Gastrocnemius medialis (tissue), 4 donors: ENCODE results near the gene TNFRSF13B.
A peak's percentile ranks its signal among the peaks of the same experiment; 100 is the strongest.
"Not testable (repeated sequence)": the region's sequence is repeated elsewhere in the genome, so short reads cannot be mapped to it uniquely, and the experiment has no call there.

Experiments
- POLR2A ChIP-seq, 2 donors: fragments of 450-650 bp; IDR thresholded peaks; one replicate each; pipeline ENCODE4 v1.6.1; 2017; ENCODE audit warnings: antibody characterized with exemption in 2 of 2, mild to moderate bottlenecking in 2 of 2, moderate library complexity in 2 of 2
- TF ChIP-seq, protein P1 (sequence below), 5 experiments: fragments of 450-650 bp in 3 of 5; fragments of 200-600 bp in 2 of 5; sonication (generic) in 2 of 5; IDR thresholded peaks in 4 of 5; conservative IDR thresholded peaks in 1 of 5; 1 replicate in 4 of 5; 2 replicates in 1 of 5; pipeline ENCODE4 v1.5.1; 2016 to 2019; ENCODE audit warnings: antibody characterized with exemption in 5 of 5, mild to moderate bottlenecking in 3 of 5, moderate library complexity in 3 of 5

- TF ChIP-seq, protein P1, sequence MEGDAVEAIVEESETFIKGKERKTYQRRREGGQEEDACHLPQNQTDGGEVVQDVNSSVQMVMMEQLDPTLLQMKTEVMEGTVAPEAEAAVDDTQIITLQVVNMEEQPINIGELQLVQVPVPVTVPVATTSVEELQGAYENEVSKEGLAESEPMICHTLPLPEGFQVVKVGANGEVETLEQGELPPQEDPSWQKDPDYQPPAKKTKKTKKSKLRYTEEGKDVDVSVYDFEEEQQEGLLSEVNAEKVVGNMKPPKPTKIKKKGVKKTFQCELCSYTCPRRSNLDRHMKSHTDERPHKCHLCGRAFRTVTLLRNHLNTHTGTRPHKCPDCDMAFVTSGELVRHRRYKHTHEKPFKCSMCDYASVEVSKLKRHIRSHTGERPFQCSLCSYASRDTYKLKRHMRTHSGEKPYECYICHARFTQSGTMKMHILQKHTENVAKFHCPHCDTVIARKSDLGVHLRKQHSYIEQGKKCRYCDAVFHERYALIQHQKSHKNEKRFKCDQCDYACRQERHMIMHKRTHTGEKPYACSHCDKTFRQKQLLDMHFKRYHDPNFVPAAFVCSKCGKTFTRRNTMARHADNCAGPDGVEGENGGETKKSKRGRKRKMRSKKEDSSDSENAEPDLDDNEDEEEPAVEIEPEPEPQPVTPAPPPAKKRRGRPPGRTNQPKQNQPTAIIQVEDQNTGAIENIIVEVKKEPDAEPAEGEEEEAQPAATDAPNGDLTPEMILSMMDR (IDR thresholded peaks at IDR 0.05 in 4 of 5, conservative IDR thresholded peaks at IDR 0.05 in 1 of 5): peak in 1 of 5 experiments; percentile 33
- not testable (repeated sequence) for TF ChIP-seq POLR2A (IDR thresholded peaks at IDR 0.05)
These were observed 38.1 kb upstream of the TNFRSF13B start for GRCh38 chr17:17009972-17010371.
